GM18499 (cell line): Measurements from ENCODE around the gene TMEM38B.
A peak's percentile ranks its signal among the peaks of the same experiment; 100 is the strongest.

ENCODE experiments used
- ATAC-seq: cut with Tn5 transposase; IDR thresholded peaks from one replicate; pipeline ENCODE4 v1.9.1; 2021; ENCODE audit warnings: moderate number of reproducible peaks; ENCODE audit not compliant: insufficient read depth, unreplicated experiment

Gene TMEM38B

GRCh38 chr9:105694190-105694847, at the start of gene TMEM38B:
Gene TMEM38B (plus strand): TSS chr9:105694541. CDS start chr9:105694661, 120 bp downstream.
- peak; percentile 26 for ATAC-seq

- no peak for ATAC-seq
Observed at GRCh38 chr9:105646879-105647594, 47.3 kb upstream of the TMEM38B start.

- no peak for ATAC-seq
Observed at GRCh38 chr9:105647595-105648349, 46.6 kb upstream of the TMEM38B start.

- ATAC-seq = no peak
Observed at GRCh38 chr9:105651806-105652205, 42.5 kb upstream of the TMEM38B start.

GRCh38 chr9:105656131-105656921, 38.0 kb upstream of the TMEM38B start:
- ATAC-seq = no peak

GRCh38 chr9:105658351-105658750, 36.0 kb upstream of the TMEM38B start:
- ATAC-seq = no peak

GRCh38 chr9:105661011-105661410, 33.3 kb upstream of the TMEM38B start:
- no peak for ATAC-seq

- ATAC-seq = peak; percentile 91
Observed at GRCh38 chr9:105662184-105663104, 31.9 kb upstream of the TMEM38B start, which contains the start of gene TAL2. Gene TAL2 (plus strand): TSS chr9:105662457. CDS start chr9:105662497, 40 bp downstream.

- ATAC-seq = no peak
Observed at GRCh38 chr9:105663914-105664313, 30.4 kb upstream of the TMEM38B start.

GRCh38 chr9:105667867-105668266, 26.5 kb upstream of the TMEM38B start:
- ATAC-seq = no peak

GRCh38 chr9:105670315-105670714, 24.0 kb upstream of the TMEM38B start:
- ATAC-seq = no peak

GRCh38 chr9:105670775-105671174, 23.6 kb upstream of the TMEM38B start:
- no peak for ATAC-seq

- ATAC-seq = peak; percentile 61
Observed at GRCh38 chr9:105672711-105673234, 21.6 kb upstream of the TMEM38B start.

GRCh38 chr9:105673850-105674387, 20.4 kb upstream of the TMEM38B start:
- no peak for ATAC-seq

- ATAC-seq = no peak
Observed at GRCh38 chr9:105676351-105676923, 17.9 kb upstream of the TMEM38B start.

GRCh38 chr9:105678163-105678562, 16.2 kb upstream of the TMEM38B start:
- no peak for ATAC-seq

- no peak for ATAC-seq
Observed at GRCh38 chr9:105678781-105679180, 15.6 kb upstream of the TMEM38B start.

- ATAC-seq = no peak
Observed at GRCh38 chr9:105679257-105680022, 14.9 kb upstream of the TMEM38B start.
